GM19043 (cell line): ENCODE results near the gene NFX1.

Source experiments
- ATAC-seq: cut with Tn5 transposase; IDR thresholded peaks from one replicate; pipeline ENCODE4 v1.9.1; 2021; ENCODE audit warnings: low read depth; ENCODE audit not compliant: unreplicated experiment

Gene NFX1

DNA sequence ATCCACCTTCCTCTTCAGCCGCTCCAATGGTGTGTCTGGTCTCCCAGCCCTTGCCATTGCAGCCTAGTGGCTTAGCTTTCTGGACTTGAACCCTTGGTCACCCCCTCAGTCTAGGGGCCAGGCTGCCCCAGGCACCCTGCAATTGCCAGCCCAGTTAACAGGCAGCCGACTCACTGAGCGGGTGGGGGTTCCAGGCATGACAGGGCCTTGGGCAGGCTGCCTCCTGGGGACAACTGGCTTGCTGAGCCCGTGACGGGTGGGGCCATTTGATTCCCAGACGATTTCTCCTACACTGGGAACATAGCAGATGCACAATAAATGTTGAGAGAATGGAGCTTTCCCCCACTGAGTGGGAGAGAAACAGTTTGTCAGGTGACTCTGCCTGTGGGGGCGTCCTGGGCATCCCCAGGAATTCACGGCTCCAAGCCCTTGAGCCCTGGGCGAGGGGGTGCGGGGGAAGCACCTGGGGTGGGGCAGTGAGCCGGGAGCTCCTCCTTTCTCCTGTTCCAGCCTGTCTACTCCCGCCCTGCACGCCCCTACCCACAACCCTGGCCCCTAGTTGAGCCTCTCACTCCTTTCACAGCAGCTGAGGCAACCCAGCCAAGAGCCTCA, 124.7 kb downstream of the NFX1 start:
- ATAC-seq = no peak

DNA sequence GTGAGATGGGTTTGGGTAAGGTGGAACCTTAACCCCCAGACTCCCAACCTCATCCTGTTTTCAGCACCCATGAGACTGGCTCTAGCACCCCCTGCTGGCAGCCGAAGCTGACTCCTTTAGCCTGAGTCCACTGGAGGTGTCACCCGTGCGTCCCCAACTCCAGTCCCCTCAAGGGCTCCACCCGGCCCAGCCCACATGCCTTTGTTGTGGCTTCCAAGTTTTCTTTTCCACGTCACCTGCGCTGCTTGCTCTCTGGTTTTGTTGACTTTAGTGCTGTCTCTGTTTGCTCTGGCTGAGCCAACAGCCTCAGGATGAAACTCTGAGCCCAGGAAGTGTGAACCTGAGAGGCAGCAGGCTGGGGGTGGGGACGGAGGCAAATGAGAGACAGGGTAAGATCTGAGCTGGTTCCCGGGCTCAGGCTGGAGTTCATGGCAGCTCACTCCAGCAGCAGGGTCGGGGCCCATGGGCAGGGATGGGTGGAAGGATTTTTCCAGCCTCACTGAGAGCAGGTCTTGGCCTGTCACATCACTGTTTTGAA, 125.3 kb downstream of the NFX1 start:
- ATAC-seq = peak; percentile 72

DNA sequence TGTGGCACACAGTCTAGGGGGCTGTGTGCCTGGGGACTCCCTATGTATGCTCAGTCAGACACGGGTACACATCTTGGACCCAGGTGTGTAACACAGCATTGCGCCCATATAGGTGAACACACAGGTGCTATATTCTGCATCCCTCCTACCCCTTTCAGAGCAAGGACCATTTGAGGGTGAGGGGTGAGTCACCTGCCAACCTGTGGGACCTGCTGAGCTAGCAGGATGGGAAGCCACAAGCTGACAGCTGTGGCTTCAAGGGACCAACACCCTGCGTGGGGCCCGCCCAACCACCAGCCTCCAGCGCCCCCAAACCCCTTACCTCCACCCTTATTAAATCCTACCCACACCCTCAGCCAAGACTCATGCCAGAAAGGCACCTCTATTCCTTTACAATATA, 126.7 kb downstream of the NFX1 start:
- no peak for ATAC-seq

DNA sequence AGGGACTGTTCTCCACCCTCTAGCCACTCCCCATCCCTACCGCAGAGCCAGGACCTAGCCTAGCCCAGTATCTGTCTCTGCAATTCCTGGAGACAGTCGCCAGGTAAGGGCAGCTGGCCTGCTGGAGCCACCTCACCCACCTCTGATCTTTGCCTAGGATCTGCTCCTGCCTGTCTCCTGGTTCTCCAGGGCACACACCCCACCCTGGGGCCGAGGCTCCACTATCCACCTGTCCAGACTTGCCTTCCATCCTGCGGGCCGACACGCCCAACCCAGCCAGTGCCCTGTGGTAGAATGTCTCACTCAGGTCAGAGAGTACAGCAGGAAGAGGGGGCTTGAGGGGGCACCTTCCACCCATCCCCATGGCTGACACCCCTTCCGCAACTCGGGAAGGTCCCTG, 127.8 kb downstream of the NFX1 start:
- ATAC-seq = no peak

DNA sequence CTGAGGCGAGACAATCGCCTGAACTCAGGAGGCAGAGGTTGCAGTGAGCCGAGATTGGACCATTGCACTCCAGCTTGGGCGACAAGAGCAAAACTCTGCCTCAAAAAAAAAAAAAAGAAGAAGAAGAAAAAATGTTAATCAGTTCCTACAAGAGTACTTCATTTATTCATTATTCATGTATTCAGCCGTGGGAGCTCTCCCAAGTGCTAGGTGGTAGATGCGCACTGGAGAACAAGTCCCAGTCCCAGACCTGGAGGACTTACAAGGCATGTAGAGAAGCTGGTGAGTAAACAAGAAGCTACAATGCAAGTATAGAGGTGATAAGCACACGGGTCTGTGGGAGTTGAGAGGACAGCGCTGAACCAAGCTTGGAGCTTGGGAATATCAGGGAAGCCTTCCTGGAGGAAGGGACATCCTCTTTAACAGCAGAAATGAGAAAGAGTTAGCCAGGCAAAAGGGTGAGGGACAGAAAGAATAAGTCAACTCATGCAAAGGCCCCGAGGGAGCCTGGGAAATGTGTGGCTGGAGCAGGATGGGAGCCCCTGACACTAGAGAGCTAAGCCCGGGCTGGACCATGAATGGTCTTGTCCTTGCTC, 129.5 kb downstream of the NFX1 start:
- no peak for ATAC-seq
